Measurements from ENCODE around the gene PDGFC. TPM values are rescaled to one million over a fixed set of nuclear protein-coding genes. Genes with fewer than 3 reads are reported as not detected.

PDGFC gene
- total RNA-seq, 1 experiment from 2014 or later = 5.3 TPM

DNA sequence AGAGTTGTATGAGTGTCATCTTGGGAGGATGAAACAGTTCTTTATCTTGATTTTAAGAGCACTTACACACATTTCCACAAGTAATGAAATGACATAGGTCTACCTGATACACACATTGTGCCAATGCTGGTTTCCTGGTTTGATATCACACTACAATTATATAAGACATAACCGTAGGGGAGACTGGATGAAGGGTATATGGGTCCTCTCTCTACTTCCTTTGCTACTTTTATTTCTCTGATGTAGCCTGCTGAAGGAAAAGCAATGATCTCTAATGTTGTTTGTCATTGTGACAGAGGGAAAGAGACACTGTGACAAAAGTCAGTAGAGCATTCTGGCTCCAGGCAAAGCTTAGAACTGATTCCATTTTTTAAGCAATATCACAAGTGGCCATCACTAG is 238.0 kb downstream of the PDGFC start:
- TF ChIP-seq, protein P1, sequence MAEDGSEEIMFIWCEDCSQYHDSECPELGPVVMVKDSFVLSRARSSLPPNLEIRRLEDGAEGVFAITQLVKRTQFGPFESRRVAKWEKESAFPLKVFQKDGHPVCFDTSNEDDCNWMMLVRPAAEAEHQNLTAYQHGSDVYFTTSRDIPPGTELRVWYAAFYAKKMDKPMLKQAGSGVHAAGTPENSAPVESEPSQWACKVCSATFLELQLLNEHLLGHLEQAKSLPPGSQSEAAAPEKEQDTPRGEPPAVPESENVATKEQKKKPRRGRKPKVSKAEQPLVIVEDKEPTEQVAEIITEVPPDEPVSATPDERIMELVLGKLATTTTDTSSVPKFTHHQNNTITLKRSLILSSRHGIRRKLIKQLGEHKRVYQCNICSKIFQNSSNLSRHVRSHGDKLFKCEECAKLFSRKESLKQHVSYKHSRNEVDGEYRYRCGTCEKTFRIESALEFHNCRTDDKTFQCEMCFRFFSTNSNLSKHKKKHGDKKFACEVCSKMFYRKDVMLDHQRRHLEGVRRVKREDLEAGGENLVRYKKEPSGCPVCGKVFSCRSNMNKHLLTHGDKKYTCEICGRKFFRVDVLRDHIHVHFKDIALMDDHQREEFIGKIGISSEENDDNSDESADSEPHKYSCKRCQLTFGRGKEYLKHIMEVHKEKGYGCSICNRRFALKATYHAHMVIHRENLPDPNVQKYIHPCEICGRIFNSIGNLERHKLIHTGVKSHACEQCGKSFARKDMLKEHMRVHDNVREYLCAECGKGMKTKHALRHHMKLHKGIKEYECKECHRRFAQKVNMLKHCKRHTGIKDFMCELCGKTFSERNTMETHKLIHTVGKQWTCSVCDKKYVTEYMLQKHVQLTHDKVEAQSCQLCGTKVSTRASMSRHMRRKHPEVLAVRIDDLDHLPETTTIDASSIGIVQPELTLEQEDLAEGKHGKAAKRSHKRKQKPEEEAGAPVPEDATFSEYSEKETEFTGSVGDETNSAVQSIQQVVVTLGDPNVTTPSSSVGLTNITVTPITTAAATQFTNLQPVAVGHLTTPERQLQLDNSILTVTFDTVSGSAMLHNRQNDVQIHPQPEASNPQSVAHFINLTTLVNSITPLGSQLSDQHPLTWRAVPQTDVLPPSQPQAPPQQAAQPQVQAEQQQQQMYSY (CRISPR knock-in tag; IDR thresholded peaks at IDR 0.05) = no peak
- TF ChIP-seq TP53 (CRISPR knock-in tag; IDR thresholded peaks at IDR 0.05) = no peak
- TF ChIP-seq ZNF416 (CRISPR knock-in tag; IDR thresholded peaks at IDR 0.05) = no peak
- TF ChIP-seq ZNF263 (CRISPR knock-in tag; IDR thresholded peaks at IDR 0.05; ENCODE audit: low read depth) = no peak
- H3K36me3 Mint-ChIP-seq = peaks cover 25% of the 10 kb centered on the region
- no peaks in the 10 kb centered on the region; the same call in 1 of the 2 replicates for H3K27me3 Mint-ChIP-seq (ENCODE audit: low read depth)
- ATAC-seq = no peak
- DNase-seq (ENCODE audit: low spot score) = no peak
- H3K9me3 Mint-ChIP-seq = peaks cover 39% of the 10 kb centered on the region
- ChIA-PET POLR2A (no interaction called here), CTCF (no interaction called here)
- H3K4me1 Mint-ChIP-seq = peaks cover 7% of the 10 kb centered on the region
- H3K4me3 Mint-ChIP-seq = no peak overlapping the region
- H3K27ac Mint-ChIP-seq = no peak overlapping the region

DNA sequence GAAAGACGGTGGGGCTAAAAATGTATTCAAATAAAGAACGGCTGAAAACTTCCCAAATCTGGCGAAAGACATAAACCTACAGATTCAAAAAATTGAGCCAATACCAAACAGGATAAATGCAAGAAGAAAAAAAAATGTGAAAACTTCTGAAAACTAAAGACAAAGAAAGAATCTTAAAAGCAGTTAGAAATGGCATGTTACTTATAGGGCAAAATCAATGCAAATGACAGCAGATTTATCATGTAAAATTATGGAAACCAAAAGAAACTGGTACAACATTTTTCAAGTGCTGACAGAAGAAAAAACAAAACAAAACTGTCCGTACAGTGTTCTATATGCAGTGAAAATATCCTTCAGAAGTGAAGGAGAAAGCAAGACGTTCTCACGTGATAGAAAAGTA is 239.0 kb downstream of the PDGFC start:
- DNase-seq (ENCODE audit: low spot score) = no peak
- TF ChIP-seq ATF1 (CRISPR knock-in tag; IDR thresholded peaks at IDR 0.05) = no peak
- TF ChIP-seq FOXP1 (CRISPR knock-in tag; IDR thresholded peaks at IDR 0.05; ENCODE audit: borderline replicate concordance) = no peak
- TF ChIP-seq ZNF317 (CRISPR knock-in tag; IDR thresholded peaks at IDR 0.05; ENCODE audit: borderline replicate concordance, low read depth) = peak; percentile 96
- TF ChIP-seq, protein P2, sequence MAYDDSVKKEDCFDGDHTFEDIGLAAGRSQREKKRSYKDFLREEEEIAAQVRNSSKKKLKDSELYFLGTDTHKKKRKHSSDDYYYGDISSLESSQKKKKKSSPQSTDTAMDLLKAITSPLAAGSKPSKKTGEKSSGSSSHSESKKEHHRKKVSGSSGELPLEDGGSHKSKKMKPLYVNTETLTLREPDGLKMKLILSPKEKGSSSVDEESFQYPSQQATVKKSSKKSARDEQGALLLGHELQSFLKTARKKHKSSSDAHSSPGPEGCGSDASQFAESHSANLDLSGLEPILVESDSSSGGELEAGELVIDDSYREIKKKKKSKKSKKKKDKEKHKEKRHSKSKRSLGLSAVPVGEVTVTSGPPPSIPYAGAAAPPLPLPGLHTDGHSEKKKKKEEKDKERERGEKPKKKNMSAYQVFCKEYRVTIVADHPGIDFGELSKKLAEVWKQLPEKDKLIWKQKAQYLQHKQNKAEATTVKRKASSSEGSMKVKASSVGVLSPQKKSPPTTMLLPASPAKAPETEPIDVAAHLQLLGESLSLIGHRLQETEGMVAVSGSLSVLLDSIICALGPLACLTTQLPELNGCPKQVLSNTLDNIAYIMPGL (CRISPR knock-in tag; IDR thresholded peaks at IDR 0.05) = no peak
- H3K27ac Mint-ChIP-seq = no peak overlapping the region
- H3K4me1 Mint-ChIP-seq = peaks cover 7% of the 10 kb centered on the region
- peaks cover 25% of the 10 kb centered on the region for H3K36me3 Mint-ChIP-seq
- POLR2A ChIA-PET = no interaction called here
- CTCF ChIA-PET = no interaction called here
- peaks cover 30% of the 10 kb centered on the region for H3K9me3 Mint-ChIP-seq
- no peak overlapping the region for H3K4me3 Mint-ChIP-seq
- H3K27me3 Mint-ChIP-seq (ENCODE audit: low read depth) = no peaks in the 10 kb centered on the region; the same call in 1 of the 2 replicates
- no peak for ATAC-seq

DNA sequence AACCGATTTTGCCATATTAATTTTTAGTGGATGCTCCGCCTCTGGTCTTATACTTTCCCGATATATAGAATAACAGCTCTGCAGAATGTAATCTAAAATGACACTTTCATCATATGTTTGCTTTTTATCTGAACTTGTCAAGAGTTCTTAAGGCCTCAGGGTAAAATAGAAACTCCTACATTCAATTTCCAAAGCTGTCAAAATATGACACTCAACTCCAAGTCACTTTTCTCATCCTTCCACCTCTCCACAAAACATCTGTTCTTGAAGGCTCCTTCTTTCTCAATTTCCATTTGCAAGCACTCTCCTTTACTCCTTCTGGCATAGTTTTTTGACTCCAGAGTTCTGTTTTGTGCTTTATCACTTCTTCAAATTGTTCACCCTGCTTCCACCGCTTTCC is 242.2 kb downstream of the PDGFC start:
- CTCF ChIA-PET = no interaction called here
- no peaks in the 10 kb centered on the region; the same call in 1 of the 2 replicates for H3K27me3 Mint-ChIP-seq (ENCODE audit: low read depth)
- H3K27ac Mint-ChIP-seq = no peak overlapping the region
- DNase-seq (ENCODE audit: low spot score) (no peak), ATAC-seq (no peak)
- H3K36me3 Mint-ChIP-seq = peaks cover 25% of the 10 kb centered on the region
- TF ChIP-seq ELF4 (CRISPR knock-in tag; IDR thresholded peaks at IDR 0.05; ENCODE audit: low read depth) = no peak
- H3K9me3 Mint-ChIP-seq = peaks cover 33% of the 10 kb centered on the region
- H3K4me3 Mint-ChIP-seq = no peak overlapping the region
- H3K4me1 Mint-ChIP-seq = peaks cover 7% of the 10 kb centered on the region
- POLR2A ChIA-PET = no interaction called here

DNA sequence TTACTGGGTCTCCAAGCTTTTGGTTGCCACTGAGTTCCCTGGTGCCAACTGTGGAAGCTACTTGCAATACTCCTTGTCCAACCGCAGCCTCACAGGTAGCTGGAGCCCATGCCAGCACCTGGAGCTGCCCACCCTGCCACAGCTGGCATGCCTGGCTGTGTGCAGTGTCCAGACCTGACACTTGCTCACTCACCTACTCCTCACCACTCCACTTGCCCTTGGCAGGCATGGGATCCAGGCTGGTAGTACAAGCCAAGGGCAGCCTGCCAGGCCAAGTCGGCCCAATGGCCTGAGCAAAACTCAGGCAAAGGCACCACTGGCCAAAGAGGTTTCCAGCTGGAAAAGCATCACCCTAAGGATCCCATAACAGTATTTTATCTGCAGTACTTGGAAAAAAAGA is 246.3 kb downstream of the PDGFC start:
- Mint-ChIP-seq H3K27me3 (ENCODE audit: low read depth) (no peaks in the 10 kb centered on the region), H3K9me3 (peaks cover 8% of the 10 kb centered on the region; the same call in 1 of the 2 replicates), H3K36me3 (peaks cover 4% of the 10 kb centered on the region; the same call in 1 of the 2 replicates), H3K27ac (no peak overlapping the region), H3K4me1 (peaks cover 4% of the 10 kb centered on the region), H3K4me3 (no peak overlapping the region)
- no peak for ATAC-seq
- DNase-seq (ENCODE audit: low spot score) = no peak
- ChIA-PET POLR2A (no interaction called here), CTCF (no interaction called here)
- TF ChIP-seq ZNF219 (CRISPR knock-in tag; IDR thresholded peaks at IDR 0.05; ENCODE audit: borderline replicate concordance) = no peak
- no peak for TF ChIP-seq NFATC4 (CRISPR knock-in tag; IDR thresholded peaks at IDR 0.05)
- no peak for TF ChIP-seq FOXP1 (CRISPR knock-in tag; IDR thresholded peaks at IDR 0.05; ENCODE audit: borderline replicate concordance)
- TF ChIP-seq GTF2I (CRISPR knock-in tag; conservative IDR thresholded peaks at IDR 0.05) = no peak
- TF ChIP-seq ZNF317 (CRISPR knock-in tag; IDR thresholded peaks at IDR 0.05; ENCODE audit: borderline replicate concordance, low read depth) = no peak
- no peak for TF ChIP-seq NFE2L1 (CRISPR knock-in tag; IDR thresholded peaks at IDR 0.05)
- TF ChIP-seq, protein P3, sequence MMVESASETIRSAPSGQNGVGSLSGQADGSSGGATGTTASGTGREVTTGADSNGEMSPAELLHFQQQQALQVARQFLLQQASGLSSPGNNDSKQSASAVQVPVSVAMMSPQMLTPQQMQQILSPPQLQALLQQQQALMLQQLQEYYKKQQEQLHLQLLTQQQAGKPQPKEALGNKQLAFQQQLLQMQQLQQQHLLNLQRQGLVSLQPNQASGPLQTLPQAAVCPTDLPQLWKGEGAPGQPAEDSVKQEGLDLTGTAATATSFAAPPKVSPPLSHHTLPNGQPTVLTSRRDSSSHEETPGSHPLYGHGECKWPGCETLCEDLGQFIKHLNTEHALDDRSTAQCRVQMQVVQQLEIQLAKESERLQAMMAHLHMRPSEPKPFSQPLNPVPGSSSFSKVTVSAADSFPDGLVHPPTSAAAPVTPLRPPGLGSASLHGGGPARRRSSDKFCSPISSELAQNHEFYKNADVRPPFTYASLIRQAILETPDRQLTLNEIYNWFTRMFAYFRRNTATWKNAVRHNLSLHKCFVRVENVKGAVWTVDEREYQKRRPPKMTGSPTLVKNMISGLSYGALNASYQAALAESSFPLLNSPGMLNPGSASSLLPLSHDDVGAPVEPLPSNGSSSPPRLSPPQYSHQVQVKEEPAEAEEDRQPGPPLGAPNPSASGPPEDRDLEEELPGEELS (CRISPR knock-in tag; IDR thresholded peaks at IDR 0.05) = no peak
- TF ChIP-seq, protein P4, sequence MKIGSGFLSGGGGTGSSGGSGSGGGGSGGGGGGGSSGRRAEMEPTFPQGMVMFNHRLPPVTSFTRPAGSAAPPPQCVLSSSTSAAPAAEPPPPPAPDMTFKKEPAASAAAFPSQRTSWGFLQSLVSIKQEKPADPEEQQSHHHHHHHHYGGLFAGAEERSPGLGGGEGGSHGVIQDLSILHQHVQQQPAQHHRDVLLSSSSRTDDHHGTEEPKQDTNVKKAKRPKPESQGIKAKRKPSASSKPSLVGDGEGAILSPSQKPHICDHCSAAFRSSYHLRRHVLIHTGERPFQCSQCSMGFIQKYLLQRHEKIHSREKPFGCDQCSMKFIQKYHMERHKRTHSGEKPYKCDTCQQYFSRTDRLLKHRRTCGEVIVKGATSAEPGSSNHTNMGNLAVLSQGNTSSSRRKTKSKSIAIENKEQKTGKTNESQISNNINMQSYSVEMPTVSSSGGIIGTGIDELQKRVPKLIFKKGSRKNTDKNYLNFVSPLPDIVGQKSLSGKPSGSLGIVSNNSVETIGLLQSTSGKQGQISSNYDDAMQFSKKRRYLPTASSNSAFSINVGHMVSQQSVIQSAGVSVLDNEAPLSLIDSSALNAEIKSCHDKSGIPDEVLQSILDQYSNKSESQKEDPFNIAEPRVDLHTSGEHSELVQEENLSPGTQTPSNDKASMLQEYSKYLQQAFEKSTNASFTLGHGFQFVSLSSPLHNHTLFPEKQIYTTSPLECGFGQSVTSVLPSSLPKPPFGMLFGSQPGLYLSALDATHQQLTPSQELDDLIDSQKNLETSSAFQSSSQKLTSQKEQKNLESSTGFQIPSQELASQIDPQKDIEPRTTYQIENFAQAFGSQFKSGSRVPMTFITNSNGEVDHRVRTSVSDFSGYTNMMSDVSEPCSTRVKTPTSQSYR (CRISPR knock-in tag; IDR thresholded peaks at IDR 0.05) = no peak
- TF ChIP-seq OVOL2 (CRISPR knock-in tag; IDR thresholded peaks at IDR 0.05; ENCODE audit: borderline replicate concordance) = no peak
- TF ChIP-seq, protein P5, sequence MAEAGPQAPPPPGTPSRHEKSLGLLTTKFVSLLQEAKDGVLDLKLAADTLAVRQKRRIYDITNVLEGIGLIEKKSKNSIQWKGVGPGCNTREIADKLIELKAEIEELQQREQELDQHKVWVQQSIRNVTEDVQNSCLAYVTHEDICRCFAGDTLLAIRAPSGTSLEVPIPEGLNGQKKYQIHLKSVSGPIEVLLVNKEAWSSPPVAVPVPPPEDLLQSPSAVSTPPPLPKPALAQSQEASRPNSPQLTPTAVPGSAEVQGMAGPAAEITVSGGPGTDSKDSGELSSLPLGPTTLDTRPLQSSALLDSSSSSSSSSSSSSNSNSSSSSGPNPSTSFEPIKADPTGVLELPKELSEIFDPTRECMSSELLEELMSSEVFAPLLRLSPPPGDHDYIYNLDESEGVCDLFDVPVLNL (CRISPR knock-in tag; IDR thresholded peaks at IDR 0.05; ENCODE audit: borderline replicate concordance, low read depth) = no peak
- no peak for TF ChIP-seq CBFB (CRISPR knock-in tag; IDR thresholded peaks at IDR 0.05; ENCODE audit: low read depth)

Measured in WTC11 (cell line).